Activated CD4-positive, alpha-beta memory T cell treated with anti-CD3 and anti-CD28 coated beads, Interleukin-2, amount 10 ng/mL, durations not matched to agents 7 days and 5 days (primary cell): ENCODE data around the gene MATR3. TPM values are rescaled to one million over a fixed set of nuclear protein-coding genes. Genes with fewer than 3 reads are reported as not detected.

Experiments
- CTCF ChIA-PET: fragments of 350-600 bp; sonication (Branson Sonifier 250); formaldehyde crosslinking; loops from one replicate; lab custom pipeline; 2021; ENCODE audit warnings: antibody characterized with exemption, inconsistent platforms; lab: Charles Lee
- POLR2A ChIA-PET: fragments of 350-600 bp; sonication (Branson Sonifier 250); formaldehyde crosslinking; loops from one replicate; lab custom pipeline; 2021; ENCODE audit warnings: antibody characterized with exemption; lab: Charles Lee
- DNase-seq: peaks from one replicate; pipeline ENCODE4 v3.0.0-alpha.2; 2020
- H3K27ac Mint-ChIP-seq: one replicate; pipeline ENCODE4 v1.8.0; 2021; ENCODE audit warnings: mild to moderate bottlenecking, mixed read lengths
- H3K27me3 Mint-ChIP-seq: one replicate; pipeline ENCODE4 v1.8.0; 2021; ENCODE audit warnings: mixed read lengths
- H3K36me3 Mint-ChIP-seq: one replicate; pipeline ENCODE4 v1.8.0; 2021; ENCODE audit warnings: low read depth, mixed read lengths
- H3K4me1 Mint-ChIP-seq: one replicate; pipeline ENCODE4 v1.8.0; 2021; ENCODE audit warnings: mixed read lengths
- H3K4me3 Mint-ChIP-seq: one replicate; pipeline ENCODE4 v1.8.0; 2021; ENCODE audit warnings: mild to moderate bottlenecking, mixed read lengths
- H3K9me3 Mint-ChIP-seq: one replicate; pipeline ENCODE4 v1.8.0; 2021; ENCODE audit warnings: mixed read lengths
- total RNA-seq, 2 experiments: library from RNA; stranded (reverse); gene quantifications; one replicate each; pipeline ENCODE4 v1.2.3, GENCODE V29; 2021

MATR3 gene
- total RNA-seq: 100 to 1,000 TPM; 168 to 193 TPM

GRCh38 chr5:139293507-139294373, at the start of gene MATR3:
Gene MATR3 (plus strand): TSS chr5:139293740. CDS start chr5:139307416, 13,676 bp downstream.
- Mint-ChIP-seq H3K27ac (peak within 1 kb of the TSS; percentile 98), H3K4me1 (peaks cover 44% of the 10 kb centered on the region), H3K36me3 (peaks cover 25% of the 10 kb centered on the region), H3K4me3 (peak within 1 kb of the TSS; percentile 95), H3K9me3 (no peaks in the 10 kb centered on the region), H3K27me3 (no peaks in the 10 kb centered on the region)
- peak; percentile 95 for DNase-seq
- CTCF ChIA-PET: interaction anchor here (0.5 to 2.6 kb wide), 7 partner anchors 10 to 96 kb away, joined by 3 to 7 read pairs (median 4); partner anchors contain the start of genes MZB1 and PAIP2
- POLR2A ChIA-PET: interaction anchor here (0.6 to 9.1 kb wide), 33 partner anchors 9 to 955 kb away, joined by 3 to 175 read pairs (median 4); partner anchors contain the start of genes ETF1, FAM53C, HSPA9 and MZB1

- Mint-ChIP-seq H3K4me1 (peaks cover 21% of the 10 kb centered on the region), H3K27ac (no peak overlapping the region), H3K27me3 (peaks cover 12% of the 10 kb centered on the region), H3K36me3 (no peaks in the 10 kb centered on the region), H3K4me3 (no peak overlapping the region), H3K9me3 (no peaks in the 10 kb centered on the region)
- CTCF ChIA-PET: interaction anchor here (0.7 kb wide), 1 partner anchor 11 kb away, joined by 3 read pairs; no protein-coding TSS in a partner anchor
- no peak for DNase-seq
- POLR2A ChIA-PET: interaction anchor here (1.5 kb wide), 1 partner anchor 48 kb away, joined by 3 read pairs; the partner anchor contains the start of gene SIL1
These were observed 47.8 kb upstream of the MATR3 start for GRCh38 chr5:139245637-139246339.

- Mint-ChIP-seq H3K9me3 (no peaks in the 10 kb centered on the region), H3K4me1 (peaks cover 25% of the 10 kb centered on the region), H3K4me3 (no peak overlapping the region), H3K27me3 (peaks cover 7% of the 10 kb centered on the region), H3K27ac (peak overlapping the region; percentile 33), H3K36me3 (no peaks in the 10 kb centered on the region)
- peak; percentile 62 for DNase-seq
- CTCF ChIA-PET: no interaction called here
- POLR2A ChIA-PET: interaction anchor here (1.5 kb wide), 1 partner anchor 48 kb away, joined by 3 read pairs; the partner anchor contains the start of gene SIL1
These were observed 47.1 kb upstream of the MATR3 start for GRCh38 chr5:139246394-139246793.

- Mint-ChIP-seq H3K9me3 (no peaks in the 10 kb centered on the region), H3K27ac (no peak overlapping the region), H3K4me3 (no peak overlapping the region), H3K27me3 (no peaks in the 10 kb centered on the region), H3K4me1 (peaks cover 28% of the 10 kb centered on the region), H3K36me3 (no peaks in the 10 kb centered on the region)
- DNase-seq: no peak
- CTCF ChIA-PET: interaction anchor here (0.7 kb wide), 2 partner anchors 44 to 81 kb away, joined by 3 read pairs; no protein-coding TSS in a partner anchor
- POLR2A ChIA-PET: no interaction called here
These were observed 44.6 kb upstream of the MATR3 start for GRCh38 chr5:139248826-139249453.

GRCh38 chr5:139251281-139251687, 42.3 kb upstream of the MATR3 start:
- peak; percentile 60 for DNase-seq
- Mint-ChIP-seq H3K36me3 (no peaks in the 10 kb centered on the region), H3K9me3 (no peaks in the 10 kb centered on the region), H3K27me3 (no peaks in the 10 kb centered on the region), H3K4me1 (peaks cover 21% of the 10 kb centered on the region), H3K27ac (peak overlapping the region; percentile 11), H3K4me3 (no peak overlapping the region)
- POLR2A ChIA-PET: interaction anchor here (1.0 to 2.0 kb wide), 5 partner anchors 11 to 91 kb away, joined by 4 to 11 read pairs (median 5); partner anchors contain the start of genes MATR3 and PAIP2
- CTCF ChIA-PET: interaction anchor here (0.7 to 2.5 kb wide), 21 partner anchors 10 to 672 kb away, joined by 3 to 17 read pairs (median 5); partner anchors contain the start of genes MZB1, PAIP2 and SIL1

GRCh38 chr5:139251695-139252288, 41.7 kb upstream of the MATR3 start:
- no peaks in the 10 kb centered on the region for H3K36me3 Mint-ChIP-seq
- POLR2A ChIA-PET: interaction anchor here (1.0 to 2.0 kb wide), 3 partner anchors 10 to 42 kb away, joined by 4 to 11 read pairs (median 5); partner anchors contain the start of gene MATR3
- DNase-seq: no peak
- no peak overlapping the region for H3K27ac Mint-ChIP-seq
- H3K4me3 Mint-ChIP-seq: no peak overlapping the region
- no peaks in the 10 kb centered on the region for H3K9me3 Mint-ChIP-seq
- H3K4me1 Mint-ChIP-seq: peaks cover 15% of the 10 kb centered on the region
- H3K27me3 Mint-ChIP-seq: no peaks in the 10 kb centered on the region
- CTCF ChIA-PET: interaction anchor here (0.7 to 2.5 kb wide), 15 partner anchors 9 to 673 kb away, joined by 3 to 17 read pairs (median 7); partner anchors contain the start of genes MZB1, PAIP2 and SIL1

- Mint-ChIP-seq H3K4me1 (peaks cover 11% of the 10 kb centered on the region), H3K27me3 (peaks cover under 1% of the 10 kb centered on the region), H3K9me3 (no peaks in the 10 kb centered on the region), H3K36me3 (no peaks in the 10 kb centered on the region), H3K4me3 (no peak overlapping the region), H3K27ac (no peak overlapping the region)
- ChIA-PET CTCF (interaction anchor here (0.7 kb wide), 1 partner anchor 9 kb away, joined by 4 read pairs; no protein-coding TSS in a partner anchor), POLR2A (no interaction called here)
- DNase-seq: no peak
These were observed 40.4 kb upstream of the MATR3 start for GRCh38 chr5:139253115-139253514.

GRCh38 chr5:139256820-139257219, 36.7 kb upstream of the MATR3 start:
- H3K9me3 Mint-ChIP-seq: no peaks in the 10 kb centered on the region
- DNase-seq: no peak
- POLR2A ChIA-PET: no interaction called here

GRCh38 chr5:139262059-139262741, 31.3 kb upstream of the MATR3 start:
- ChIA-PET POLR2A (interaction anchor here (1.4 to 1.7 kb wide), 2 partner anchors 11 to 14 kb away, joined by 3 to 5 read pairs; no protein-coding TSS in a partner anchor), CTCF (interaction anchor here (0.8 to 2.8 kb wide), 7 partner anchors 11 to 683 kb away, joined by 3 to 15 read pairs (median 6); no protein-coding TSS in a partner anchor)
- Mint-ChIP-seq H3K27me3 (peaks cover 21% of the 10 kb centered on the region), H3K4me3 (no peak overlapping the region), H3K4me1 (peaks cover 7% of the 10 kb centered on the region), H3K36me3 (no peaks in the 10 kb centered on the region), H3K9me3 (no peaks in the 10 kb centered on the region), H3K27ac (no peak overlapping the region)
- DNase-seq: no peak

More at GRCh38 chr5:139256820-139257219, 36.7 kb upstream of the MATR3 start:
- H3K27ac Mint-ChIP-seq: no peak overlapping the region
- no peak overlapping the region for H3K4me3 Mint-ChIP-seq
- peaks cover 18% of the 10 kb centered on the region for H3K27me3 Mint-ChIP-seq
- peaks cover 3% of the 10 kb centered on the region for H3K4me1 Mint-ChIP-seq
- CTCF ChIA-PET: interaction anchor here (0.6 kb wide), 1 partner anchor 11 kb away, joined by 3 read pairs; no protein-coding TSS in a partner anchor
- H3K36me3 Mint-ChIP-seq: no peaks in the 10 kb centered on the region

GRCh38 chr5:139262742-139263445, 30.6 kb upstream of the MATR3 start:
- no peak overlapping the region for H3K4me3 Mint-ChIP-seq
- H3K4me1 Mint-ChIP-seq: peaks cover 7% of the 10 kb centered on the region
- peaks cover 21% of the 10 kb centered on the region for H3K27me3 Mint-ChIP-seq
- H3K27ac Mint-ChIP-seq: no peak overlapping the region
- ChIA-PET POLR2A (interaction anchor here (1.4 to 1.7 kb wide), 2 partner anchors 12 to 13 kb away, joined by 3 to 5 read pairs; no protein-coding TSS in a partner anchor), CTCF (interaction anchor here (0.8 to 2.8 kb wide), 6 partner anchors 10 to 683 kb away, joined by 3 to 15 read pairs (median 7); no protein-coding TSS in a partner anchor)
- no peaks in the 10 kb centered on the region for H3K36me3 Mint-ChIP-seq
- H3K9me3 Mint-ChIP-seq: no peaks in the 10 kb centered on the region
- DNase-seq: peak; percentile 72
